GM12878 (cell line): ENCODE data around the gene VARS2. TPM values are rescaled to one million over a fixed set of nuclear protein-coding genes. Genes with fewer than 3 reads are reported as not detected.

Experiments used
- ATAC-seq: fragments of 200-7000 bp; cut with Tn5 transposase; 3 replicates; pipeline ENCODE4 v1.9.1; 2020; ENCODE audit warnings: mild to moderate bottlenecking, moderate library complexity
- BruUV-seq: library from RNA; stranded (reverse); fragments of 400-500 nt; replicated peaks from 2 replicates; lab custom pipeline; 2021; lab: Mats Ljungman, UMichigan
- CTCF ChIA-PET: fragments of 300-600 bp; sonication (Branson Sonifier 250); formaldehyde crosslinking; extraction: SDS; loops from one replicate; lab custom pipeline; 2021; ENCODE audit warnings: inconsistent platforms; lab: Yijun Ruan, JAX
- POLR2A ChIA-PET: fragments of 350-600 bp; formaldehyde crosslinking; extraction: SDS; loops from one replicate; lab custom pipeline; 2021; ENCODE audit warnings: inconsistent platforms; lab: Charles Lee
- RAD21 ChIA-PET: fragments of 300-600 bp; sonication (Branson Sonifier 250); formaldehyde crosslinking; loops from one replicate; lab custom pipeline; 2023; ENCODE audit warnings: antibody characterized with exemption; ENCODE audit not compliant: unreplicated experiment; lab: Charles Lee
- SMC1A ChIA-PET: fragments of 300-600 bp; sonication (Branson Sonifier 250); formaldehyde crosslinking; loops from one replicate; lab custom pipeline; 2023; ENCODE audit not compliant: unreplicated experiment, uncharacterized antibody; lab: Charles Lee
- DNase-seq: peaks from one replicate; pipeline ENCODE4 v3.0.0-alpha.2; 2011; ENCODE audit warnings: low read depth, low spot score
- FAIRE-seq: peaks from 3 replicates; lab custom pipeline; 2011; peaks lifted over from hg19 to GRCh38; lab: Jason Lieb, UNC
- H2AFZ ChIP-seq: 2 replicates; pipeline ENCODE4 v1.6.0; 2011; ENCODE audit warnings: low read depth, low read length, control low read depth; ENCODE audit not compliant: control insufficient read depth
- H3K27ac ChIP-seq: 2 replicates; pipeline ENCODE4 v1.5.1; 2011; ENCODE audit warnings: control low read depth; ENCODE audit not compliant: control insufficient read depth, insufficient read depth
- H3K27me3 ChIP-seq, 2 experiments: replicated peaks in 1 of 2; 2 replicates each; pipeline versions ENCODE4 v1.6.0 to v1.6.1; 2011; ENCODE audit warnings: low read length in 1 of 2; ENCODE audit not compliant: control insufficient read depth in 2 of 2, insufficient read depth in 2 of 2
- H3K36me3 ChIP-seq, 2 experiments: 2 replicates each; pipeline ENCODE4 v1.5.1; 2011; ENCODE audit warnings: low read length in 1 of 2; ENCODE audit not compliant: control insufficient read depth in 2 of 2, insufficient read depth in 2 of 2
- H3K4me1 ChIP-seq: 2 replicates; pipeline ENCODE4 v1.6.1; 2011; ENCODE audit warnings: mild to moderate bottlenecking, low read length, moderate library complexity, mixed read lengths; ENCODE audit not compliant: control insufficient read depth, insufficient read depth
- H3K4me2 ChIP-seq: 2 replicates; pipeline ENCODE4 v1.6.0; 2011; ENCODE audit warnings: control low read depth; ENCODE audit not compliant: control insufficient read depth, insufficient read depth
- H3K4me3 ChIP-seq: fragments of 200-600 bp; sonication (generic); 2 replicates; pipeline ENCODE4 v1.5.1; 2016
- H3K79me2 ChIP-seq: 2 replicates; pipeline ENCODE4 v1.6.0; 2011; ENCODE audit warnings: low read length; ENCODE audit not compliant: control insufficient read depth, insufficient read depth
- H3K9ac ChIP-seq: 2 replicates; pipeline ENCODE4 v1.8.0; 2011; ENCODE audit warnings: low read length, control low read depth, mixed read lengths; ENCODE audit not compliant: control insufficient read depth, insufficient read depth
- H3K9me3 ChIP-seq: replicated peaks from 3 replicates; pipeline ENCODE4 v1.5.1; 2011; ENCODE audit warnings: mild to moderate bottlenecking, low read length; ENCODE audit not compliant: control insufficient read depth, insufficient read depth
- H4K20me1 ChIP-seq: 2 replicates; pipeline ENCODE4 v1.6.0; 2011; ENCODE audit not compliant: control insufficient read depth, insufficient read depth
- NFXL1 ChIP-seq: fragments of 450-650 bp; IDR thresholded peaks from 2 replicates; pipeline ENCODE4 v1.6.1; 2017; ENCODE audit warnings: antibody characterized with exemption, mild to moderate bottlenecking, borderline replicate concordance
- NR2C2 ChIP-seq: IDR thresholded peaks from 2 replicates; pipeline ENCODE4 v1.6.1; 2011; ENCODE audit warnings: borderline replicate concordance, low read depth; ENCODE audit not compliant: control insufficient read depth, insufficient read length
- PAX8 ChIP-seq: fragments of 450-650 bp; IDR thresholded peaks from 2 replicates; pipeline ENCODE4 v1.6.1; 2017; ENCODE audit warnings: mild to moderate bottlenecking, moderate library complexity
- POLR2A ChIP-seq: IDR thresholded peaks from 2 replicates; pipeline ENCODE4 v1.6.1; 2011; ENCODE audit warnings: low read depth, mild to moderate bottlenecking, low read length
- RB1 ChIP-seq: fragments of 450-650 bp; formaldehyde crosslinking; IDR thresholded peaks from 2 replicates; pipeline ENCODE4 v1.6.1; 2017; ENCODE audit warnings: mild to moderate bottlenecking, borderline replicate concordance
- RELA ChIP-seq: fragments of 450-650 bp; IDR thresholded peaks from 2 replicates; pipeline ENCODE4 v1.8.0; 2014; ENCODE audit warnings: borderline replicate concordance; ENCODE audit not compliant: partially characterized antibody
- SRF ChIP-seq, 2 experiments: IDR thresholded peaks; 2 replicates each; pipeline ENCODE4 v1.6.1; 2011; ENCODE audit warnings: low read depth in 2 of 2, low read length in 2 of 2, mild to moderate bottlenecking in 1 of 2, moderate library complexity in 1 of 2
- TARDBP ChIP-seq: IDR thresholded peaks from 2 replicates; pipeline ENCODE4 v1.6.1; 2016; ENCODE audit warnings: borderline replicate concordance
- TBL1XR1 ChIP-seq: IDR thresholded peaks from 2 replicates; pipeline ENCODE4 v1.6.1; 2012; ENCODE audit warnings: low read depth, low read length, improper control_type of control experiment
- WRNIP1 ChIP-seq: IDR thresholded peaks from 2 replicates; pipeline ENCODE4 v1.6.1; 2011; ENCODE audit warnings: low read depth, low read length, improper control_type of control experiment, borderline replicate concordance
- WGBS: methylation state at CpG from one replicate; pipeline ENCODE4 v1.1.6; 2016; ENCODE audit warnings: low lambda C conversion rate; ENCODE audit not compliant: insufficient replicate concordance, insufficient coverage; ENCODE audit errors: missing lambda C conversion rate; 5-methylcytosine and 5-hydroxymethylcytosine counted together
- in situ Hi-C: fragments of 300-500 bp; cut with MboI; formaldehyde crosslinking; loops from 9 replicates; pipeline ENCODE4 v1.14.3; 2018; ENCODE audit warnings: mixed read lengths
- intact Hi-C: fragments of 100-400 bp; cut with micrococcal nuclease; formaldehyde crosslinking; loops from one replicate; pipeline ENCODE4 v1.14.2; 2022; ENCODE audit not compliant: unreplicated experiment
- polyA plus RNA-seq, 11 experiments: library from polyadenylated mRNA; depleted of rRNA in 4 of 11; unstranded in 6 of 11; stranded (reverse) in 5 of 11; fragments of >200 nt; fragmentation: Nextera tagmentation in 4 of 11; fragmentation: Illumina TruSeq in 1 of 11; extraction: Ambion mirVana in 4 of 11; extraction: Trizol in 1 of 11; gene quantifications; 1 replicate in 1 of 11; 2 replicates in 10 of 11; pipeline versions ENCODE4 v1.2.1 to v1.2.3, GENCODE V29; 2011 to 2016; ENCODE audit warnings: inconsistent platforms in 2 of 11, missing spikeins in 2 of 11, low read depth in 1 of 11
- total RNA-seq, 4 experiments: library from RNA; depleted of rRNA in 3 of 4; stranded (reverse); fragments of >200 nt in 3 of 4; fragmentation: Illumina TruSeq in 1 of 4; extraction: Trizol in 1 of 4; gene quantifications; 2 replicates each; pipeline versions ENCODE4 v1.2.1 to v1.2.3, GENCODE V29; 2013 to 2021
- TF ChIP-seq, protein P1 (sequence below): fragments of 450-650 bp; IDR thresholded peaks from 2 replicates; pipeline ENCODE4 v1.6.1; 2018; ENCODE audit warnings: borderline replicate concordance, mild to moderate bottlenecking; ENCODE audit not compliant: partially characterized antibody
- TF ChIP-seq, protein P2 (sequence below): IDR thresholded peaks from 2 replicates; pipeline ENCODE4 v1.6.1; 2012; ENCODE audit warnings: low read depth, low read length, improper control_type of control experiment

VARS2 gene
- total and polyA plus RNA-seq, 10 of the 15 experiments (the other 5 are each of a cell fraction or from before 2014, with no cell fraction given) = 3.8 to 70.7 (median 49.1) TPM

DNA sequence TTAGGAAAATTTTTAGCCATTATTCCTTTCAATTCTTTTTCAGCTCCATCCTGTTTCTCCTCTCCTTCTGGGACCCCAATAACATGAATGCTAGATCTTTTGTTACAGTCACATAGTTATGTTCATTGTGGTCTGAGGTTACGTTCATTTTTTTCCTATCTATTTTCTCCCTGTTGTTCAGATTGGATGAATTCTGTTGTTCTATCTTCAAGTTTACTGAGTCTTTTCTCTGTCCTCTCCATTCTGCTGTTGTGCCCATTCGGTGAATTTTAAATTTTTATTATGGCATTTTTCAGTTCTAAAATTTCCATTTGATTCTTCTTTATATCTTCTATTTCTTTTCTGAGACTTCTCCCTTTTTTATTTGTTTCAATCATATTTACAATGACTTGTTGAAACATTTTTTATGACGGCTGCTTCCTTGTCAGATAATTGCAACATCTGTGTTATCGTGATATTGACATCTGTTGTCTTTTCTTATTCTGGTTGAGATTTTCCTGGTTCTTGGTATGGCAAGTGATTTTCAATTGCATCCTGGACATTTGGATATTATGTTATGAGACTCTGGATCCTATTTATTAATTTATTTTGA lies 42.4 kb upstream of the VARS2 start:
- SMC1A ChIA-PET = interaction anchor here (1.0 kb wide), 1 partner anchor 141 kb away, joined by 3 read pairs; no protein-coding TSS in a partner anchor
- Histone ChIP-seq H3K4me1 (peaks cover 6% of the 10 kb centered on the region), H3K9ac (no peak overlapping the region), H3K27me3 (no peaks in the 10 kb centered on the region), H4K20me1 (no peaks in the 10 kb centered on the region), H3K79me2 (no peaks in the 10 kb centered on the region), H3K9me3 (peaks cover 10% of the 10 kb centered on the region; the same call in 2 of the 3 replicates), H3K27ac (no peak overlapping the region), H3K4me3 (no peak overlapping the region), H2AFZ (no peak overlapping the region), H3K36me3 (no peaks in the 10 kb centered on the region), H3K4me2 (no peak overlapping the region)
- RAD21 ChIA-PET = no interaction called here
- intact Hi-C loops = no loop called here
- POLR2A ChIA-PET = no interaction called here
- WGBS = 58% methylated on average over 4 of the region's 4 CpGs
- FAIRE-seq (no peak), DNase-seq (no peak), ATAC-seq (no peak)
- TF ChIP-seq NFXL1 = no peak
- TF ChIP-seq RB1 = no peak
- no peak for TF ChIP-seq WRNIP1
- no peak for TF ChIP-seq PAX8
- TF ChIP-seq TBL1XR1 = no peak
- TF ChIP-seq RELA = no peak
- TF ChIP-seq, protein P1, sequence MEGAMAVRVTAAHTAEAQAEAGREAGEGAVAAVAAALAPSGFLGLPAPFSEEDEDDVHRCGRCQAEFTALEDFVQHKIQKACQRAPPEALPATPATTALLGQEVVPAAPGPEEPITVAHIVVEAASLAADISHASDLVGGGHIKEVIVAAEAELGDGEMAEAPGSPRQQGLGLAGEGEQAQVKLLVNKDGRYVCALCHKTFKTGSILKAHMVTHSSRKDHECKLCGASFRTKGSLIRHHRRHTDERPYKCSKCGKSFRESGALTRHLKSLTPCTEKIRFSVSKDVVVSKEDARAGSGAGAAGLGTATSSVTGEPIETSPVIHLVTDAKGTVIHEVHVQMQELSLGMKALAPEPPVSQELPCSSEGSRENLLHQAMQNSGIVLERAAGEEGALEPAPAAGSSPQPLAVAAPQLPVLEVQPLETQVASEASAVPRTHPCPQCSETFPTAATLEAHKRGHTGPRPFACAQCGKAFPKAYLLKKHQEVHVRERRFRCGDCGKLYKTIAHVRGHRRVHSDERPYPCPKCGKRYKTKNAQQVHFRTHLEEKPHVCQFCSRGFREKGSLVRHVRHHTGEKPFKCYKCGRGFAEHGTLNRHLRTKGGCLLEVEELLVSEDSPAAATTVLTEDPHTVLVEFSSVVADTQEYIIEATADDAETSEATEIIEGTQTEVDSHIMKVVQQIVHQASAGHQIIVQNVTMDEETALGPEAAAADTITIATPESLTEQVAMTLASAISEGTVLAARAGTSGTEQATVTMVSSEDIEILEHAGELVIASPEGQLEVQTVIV = no peak
- no peak for TF ChIP-seq TARDBP
- TF ChIP-seq NR2C2 = no peak
- TF ChIP-seq SRF (IDR thresholded peaks at IDR 0.05; ENCODE audit: low read depth in 2 of 2, low read length in 2 of 2) = no peak
- no peak for TF ChIP-seq POLR2A
- TF ChIP-seq, protein P2, sequence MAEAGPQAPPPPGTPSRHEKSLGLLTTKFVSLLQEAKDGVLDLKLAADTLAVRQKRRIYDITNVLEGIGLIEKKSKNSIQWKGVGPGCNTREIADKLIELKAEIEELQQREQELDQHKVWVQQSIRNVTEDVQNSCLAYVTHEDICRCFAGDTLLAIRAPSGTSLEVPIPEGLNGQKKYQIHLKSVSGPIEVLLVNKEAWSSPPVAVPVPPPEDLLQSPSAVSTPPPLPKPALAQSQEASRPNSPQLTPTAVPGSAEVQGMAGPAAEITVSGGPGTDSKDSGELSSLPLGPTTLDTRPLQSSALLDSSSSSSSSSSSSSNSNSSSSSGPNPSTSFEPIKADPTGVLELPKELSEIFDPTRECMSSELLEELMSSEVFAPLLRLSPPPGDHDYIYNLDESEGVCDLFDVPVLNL = no peak
- no TSS peak for BruUV-seq
- CTCF ChIA-PET = no interaction called here
- in situ Hi-C loops = no loop called here
